Panc1 (cell line): Measurements from ENCODE around the gene TSPAN2. TPM values are rescaled to one million over a fixed set of nuclear protein-coding genes. Genes with fewer than 3 reads are reported as not detected.

Experiments used
- ATAC-seq: fragments of 200-7000 bp; cut with Tn5 transposase; 2 replicates; pipeline ENCODE4 v1.9.1; 2020; ENCODE audit warnings: mild to moderate bottlenecking, moderate library complexity
- BruUV-seq: library from RNA; stranded (reverse); fragments of 400-500 nt; replicated peaks from 2 replicates; lab custom pipeline; 2021; lab: Mats Ljungman, UMichigan
- CTCF ChIA-PET: fragments of 300-600 bp; sonication (Branson Sonifier 250); formaldehyde crosslinking; loops from one replicate; lab custom pipeline; 2022; ENCODE audit warnings: antibody characterized with exemption; lab: Charles Lee
- POLR2A ChIA-PET: fragments of 300-600 bp; sonication (Branson Sonifier 250); formaldehyde crosslinking; loops from one replicate; lab custom pipeline; 2022; ENCODE audit warnings: antibody characterized with exemption; lab: Charles Lee
- DNase-seq: peaks from one replicate; pipeline ENCODE4 v3.0.0-alpha.2; 2010; ENCODE audit warnings: low read depth, low spot score
- H3K27ac ChIP-seq: 2 replicates; pipeline ENCODE4 v1.5.1; 2011; ENCODE audit warnings: mild to moderate bottlenecking, low read length, inconsistent platforms
- H3K27me3 ChIP-seq: fragments of 200-500 bp; sonication (Bioruptor generic); 2 replicates; pipeline ENCODE4 v1.6.0; 2014; ENCODE audit warnings: low read length, inconsistent platforms; ENCODE audit not compliant: control insufficient read depth, insufficient read depth
- H3K36me3 ChIP-seq: fragments of 200-500 bp; sonication (Bioruptor generic); 2 replicates; pipeline ENCODE4 v1.5.1; 2014; ENCODE audit warnings: inconsistent platforms, mild to moderate bottlenecking, low read length, moderate library complexity; ENCODE audit not compliant: control insufficient read depth, insufficient read depth
- H3K4me1 ChIP-seq: 2 replicates; pipeline ENCODE4 v1.5.1; 2011; ENCODE audit warnings: inconsistent platforms, mild to moderate bottlenecking, low read length, moderate library complexity; ENCODE audit not compliant: control insufficient read depth, insufficient read depth
- H3K4me3 ChIP-seq, 2 experiments: 2 replicates each; pipeline ENCODE4 v1.5.1; 2011 to 2012; ENCODE audit warnings: low read depth in 2 of 2, low read length in 2 of 2, mild to moderate bottlenecking in 2 of 2, inconsistent platforms in 1 of 2, moderate library complexity in 1 of 2
- H3K9me3 ChIP-seq: fragments of 200-500 bp; sonication (Bioruptor generic); 2 replicates; pipeline ENCODE4 v1.5.1; 2014; ENCODE audit warnings: low read depth, mild to moderate bottlenecking, inconsistent platforms, low read length, moderate library complexity; ENCODE audit not compliant: control insufficient read depth, insufficient read depth
- CTCF ChIP-seq: fragments of 450-650 bp; IDR thresholded peaks from 2 replicates; pipeline ENCODE4 v1.5.1; 2017; ENCODE audit warnings: mild to moderate bottlenecking
- POLR2AphosphoS5 ChIP-seq: IDR thresholded peaks from 2 replicates; pipeline ENCODE4 v1.6.1; 2012; ENCODE audit warnings: mild to moderate bottlenecking, low read depth, low read length, moderate library complexity
- REST ChIP-seq, 2 experiments: IDR thresholded peaks; 2 replicates each; pipeline ENCODE4 v1.6.1; 2011 to 2012; ENCODE audit warnings: low read depth in 2 of 2, control low read depth in 1 of 2, low read length in 1 of 2, mild to moderate bottlenecking in 1 of 2, moderate library complexity in 1 of 2; ENCODE audit not compliant: insufficient read depth in 1 of 2
- SIN3A ChIP-seq: IDR thresholded peaks from 2 replicates; pipeline ENCODE4 v1.6.1; 2012; ENCODE audit warnings: low read depth, mild to moderate bottlenecking, low read length, moderate library complexity, borderline replicate concordance; ENCODE audit not compliant: insufficient read depth
- TCF7L2 ChIP-seq: IDR thresholded peaks from 2 replicates; pipeline ENCODE4 v1.6.1; 2011; ENCODE audit warnings: mild to moderate bottlenecking, low read depth, low read length, inconsistent platforms
- in situ Hi-C: cut with HindIII; loops from 2 replicates; pipeline ENCODE4 v1.10.0; 2016; ENCODE audit warnings: low sequenced_read_pairs, low pct_unique_long_range_greater_than_20kb
- intact Hi-C: fragments of 100-400 bp; cut with micrococcal nuclease; formaldehyde crosslinking; loops from one replicate; pipeline ENCODE4 v1.10.0; 2022; ENCODE audit not compliant: unreplicated experiment
- total RNA-seq: library from RNA; stranded (reverse); gene quantifications from one replicate; pipeline ENCODE4 v1.2.1, GENCODE V29; 2021; ENCODE audit not compliant: unreplicated experiment

TSPAN2 gene
- total RNA-seq, 1 experiment from 2014 or later = not detected

- H3K27ac ChIP-seq = no peak overlapping the region
- intact Hi-C loops = no loop called here
- no TSS peak for BruUV-seq
Observed at GRCh38 chr1:115059316-115059715, 30.0 kb downstream of the TSPAN2 start.

GRCh38 chr1:115057661-115058254, 31.5 kb downstream of the TSPAN2 start:
- in situ Hi-C loops (no loop called here), intact Hi-C loops (no loop called here)
- Histone ChIP-seq H3K36me3 (no peaks in the 10 kb centered on the region), H3K9me3 (no peaks in the 10 kb centered on the region), H3K27ac (no peak overlapping the region), H3K27me3 (peaks cover 4% of the 10 kb centered on the region), H3K4me3 (no peak overlapping the region), H3K4me1 (no peaks in the 10 kb centered on the region)
- POLR2A ChIA-PET = interaction anchor here (0.6 kb wide), 1 partner anchor 430 kb away, joined by 5 read pairs; no protein-coding TSS in a partner anchor
- BruUV-seq = no TSS peak
- no peak for TF ChIP-seq CTCF
- no peak for TF ChIP-seq TCF7L2
- TF ChIP-seq REST (IDR thresholded peaks at IDR 0.05; ENCODE audit: insufficient read depth in 1 of 2, low read depth in 2 of 2, low read length in 1 of 2) = no peak
- TF ChIP-seq SIN3A = no peak
- TF ChIP-seq POLR2AphosphoS5 = no peak
- DNase-seq = no peak
- ATAC-seq = no peak
- CTCF ChIA-PET = no interaction called here

More at GRCh38 chr1:115059316-115059715, 30.0 kb downstream of the TSPAN2 start:
- TF ChIP-seq POLR2AphosphoS5 = no peak
- TF ChIP-seq REST (IDR thresholded peaks at IDR 0.05; ENCODE audit: insufficient read depth in 1 of 2, low read depth in 2 of 2, low read length in 1 of 2) = no peak
- TF ChIP-seq SIN3A = no peak
- TF ChIP-seq CTCF = no peak
- TF ChIP-seq TCF7L2 = no peak
- DNase-seq = no peak
- no peaks in the 10 kb centered on the region for H3K4me1 ChIP-seq
- no peak for ATAC-seq
- CTCF ChIA-PET = no interaction called here
- POLR2A ChIA-PET = no interaction called here
- H3K27me3 ChIP-seq = no peaks in the 10 kb centered on the region
- H3K4me3 ChIP-seq = no peak overlapping the region
- H3K9me3 ChIP-seq = no peaks in the 10 kb centered on the region
- H3K36me3 ChIP-seq = no peaks in the 10 kb centered on the region
- in situ Hi-C loops = no loop called here
